Suppressor macrophage (primary cell): ENCODE data around the gene C5.

ENCODE experiments used
- DNase-seq, 4 experiments: peaks; one replicate each; pipeline ENCODE4 v3.0.0-alpha.2; 2020 to 2022

The C5 gene

GRCh38 chr9:120923620-120924328, 126.3 kb downstream of the C5 start:
- DNase-seq = no peak

- DNase-seq = no peak
Observed at GRCh38 chr9:120922404-120923195, 127.5 kb downstream of the C5 start.

GRCh38 chr9:120921661-120922181, 128.4 kb downstream of the C5 start:
- DNase-seq = no peak

GRCh38 chr9:120920806-120921178, 129.3 kb downstream of the C5 start:
- peak in 3 of 4 experiments; percentile 33 to 54 (median 36) for DNase-seq

- no peak for DNase-seq
Observed at GRCh38 chr9:120919843-120920805, 130.0 kb downstream of the C5 start.

- peak in 2 of 4 experiments; percentile 43 to 55 for DNase-seq
Observed at GRCh38 chr9:120918931-120919842, 130.9 kb downstream of the C5 start.

GRCh38 chr9:120917929-120918762, 131.9 kb downstream of the C5 start:
- DNase-seq = no peak

GRCh38 chr9:120916991-120917880, 132.8 kb downstream of the C5 start:
- DNase-seq = no peak

- peak in 1 of 4 experiments; percentile 31 for DNase-seq
Observed at GRCh38 chr9:120916588-120916987, 133.5 kb downstream of the C5 start.

GRCh38 chr9:120915854-120916470, 134.1 kb downstream of the C5 start:
- DNase-seq = peak in 1 of 4 experiments; percentile 42

GRCh38 chr9:120914953-120915352, 135.1 kb downstream of the C5 start:
- DNase-seq = no peak

GRCh38 chr9:120914396-120914795, 135.7 kb downstream of the C5 start:
- no peak for DNase-seq

GRCh38 chr9:120913647-120914264, 136.3 kb downstream of the C5 start:
- no peak for DNase-seq

GRCh38 chr9:120912958-120913646, 137.0 kb downstream of the C5 start:
- no peak for DNase-seq

GRCh38 chr9:120911295-120911837, 138.7 kb downstream of the C5 start:
- DNase-seq = no peak

- no peak for DNase-seq
Observed at GRCh38 chr9:120910643-120911042, 139.4 kb downstream of the C5 start.

GRCh38 chr9:120909904-120910303, 140.2 kb downstream of the C5 start:
- peak; percentile 36 to 55 (median 51) for DNase-seq
